Measurements from ENCODE around the gene P3H2. TPM values are rescaled to one million over a fixed set of nuclear protein-coding genes. Genes with fewer than 3 reads are reported as not detected.

P3H2 gene
- total RNA-seq, 1 experiment from 2014 or later = 0.76 TPM

DNA sequence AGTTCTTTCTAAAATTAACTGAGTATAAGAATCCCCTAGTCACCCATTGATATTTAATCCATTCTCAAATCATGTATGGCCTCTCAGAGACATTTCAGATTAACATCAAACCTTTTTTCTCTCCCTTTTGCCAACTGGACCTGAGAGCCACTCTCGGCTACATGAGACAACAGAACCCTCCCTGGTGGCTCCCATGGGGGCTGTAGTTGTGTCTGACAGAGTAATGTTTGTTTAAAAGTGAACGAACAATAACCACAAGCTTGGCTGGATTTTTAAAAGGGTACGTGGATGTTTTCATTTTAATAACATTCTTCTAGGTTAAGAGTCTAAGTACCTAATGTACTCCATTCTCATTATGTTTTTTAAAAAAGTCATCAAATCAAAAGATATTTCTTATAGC lies 37.1 kb downstream of the P3H2 start:
- H3K36me3 ChIP-seq (ENCODE audit: control insufficient read depth in 1 of 2, insufficient read depth in 2 of 2, low read length in 2 of 2) = no peaks in the 10 kb centered on the region
- H3K9me2 ChIP-seq (ENCODE audit: insufficient read depth) = no peaks in the 10 kb centered on the region
- no peak overlapping the region for H3K4me2 ChIP-seq (ENCODE audit: low read length)
- ChIA-PET CTCF (no interaction called here), POLR2A (no interaction called here), RAD21 (ENCODE audit: low non-redundant PET in 1 of 2, low total read pairs in 2 of 2, uncharacterized antibody in 2 of 2, unreplicated experiment in 2 of 2) (no interaction called here)
- no peak overlapping the region for H3K9ac ChIP-seq (ENCODE audit: low read length)
- H3K4me3 ChIP-seq (replicated peaks in 1 of 2; ENCODE audit: low read depth in 1 of 2, low read length in 2 of 2) = no peak overlapping the region
- no peaks in the 10 kb centered on the region for H4K20me1 ChIP-seq (ENCODE audit: insufficient read depth)
- DNase-seq (ENCODE audit: low read depth, low spot score) = no peak
- no peaks in the 10 kb centered on the region for H3K9me3 ChIP-seq (ENCODE audit: control insufficient read depth in 1 of 2, insufficient read depth in 1 of 2, low read depth in 1 of 2, low read length in 2 of 2)
- no peak for ATAC-seq
- no peak overlapping the region for H2AFZ ChIP-seq (ENCODE audit: low read depth, low read length, poor library complexity, severe bottlenecking)
- no peaks in the 10 kb centered on the region for H3K27me3 ChIP-seq (ENCODE audit: insufficient read depth, low read length)
- no peak overlapping the region for H3K27ac ChIP-seq (ENCODE audit: low read depth, low read length)
- no peak for TF ChIP-seq ZFX (IDR thresholded peaks at IDR 0.05)
- no peak for TF ChIP-seq POLR2AphosphoS5 (IDR thresholded peaks at IDR 0.05; ENCODE audit: low read depth, low read length)
- TF ChIP-seq, protein P1, sequence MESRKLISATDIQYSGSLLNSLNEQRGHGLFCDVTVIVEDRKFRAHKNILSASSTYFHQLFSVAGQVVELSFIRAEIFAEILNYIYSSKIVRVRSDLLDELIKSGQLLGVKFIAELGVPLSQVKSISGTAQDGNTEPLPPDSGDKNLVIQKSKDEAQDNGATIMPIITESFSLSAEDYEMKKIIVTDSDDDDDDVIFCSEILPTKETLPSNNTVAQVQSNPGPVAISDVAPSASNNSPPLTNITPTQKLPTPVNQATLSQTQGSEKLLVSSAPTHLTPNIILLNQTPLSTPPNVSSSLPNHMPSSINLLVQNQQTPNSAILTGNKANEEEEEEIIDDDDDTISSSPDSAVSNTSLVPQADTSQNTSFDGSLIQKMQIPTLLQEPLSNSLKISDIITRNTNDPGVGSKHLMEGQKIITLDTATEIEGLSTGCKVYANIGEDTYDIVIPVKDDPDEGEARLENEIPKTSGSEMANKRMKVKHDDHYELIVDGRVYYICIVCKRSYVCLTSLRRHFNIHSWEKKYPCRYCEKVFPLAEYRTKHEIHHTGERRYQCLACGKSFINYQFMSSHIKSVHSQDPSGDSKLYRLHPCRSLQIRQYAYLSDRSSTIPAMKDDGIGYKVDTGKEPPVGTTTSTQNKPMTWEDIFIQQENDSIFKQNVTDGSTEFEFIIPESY (IDR thresholded peaks at IDR 0.05; ENCODE audit: extremely low read depth, insufficient replicate concordance, low read length) = no peak
- TF ChIP-seq EZH2 (IDR thresholded peaks at IDR 0.05) = no peak
- no peak for TF ChIP-seq JUND (IDR thresholded peaks at IDR 0.05)
- no peak for TF ChIP-seq ZNF274 (IDR thresholded peaks at IDR 0.05; ENCODE audit: low read depth, low read length)
- TF ChIP-seq YY1 (IDR thresholded peaks at IDR 0.05; ENCODE audit: extremely low read depth, insufficient replicate concordance, low read depth, low read length) = no peak
- no peak for TF ChIP-seq POLR2A (IDR thresholded peaks at IDR 0.05; ENCODE audit: borderline replicate concordance, extremely low read depth, insufficient read depth, insufficient read length)
- TF ChIP-seq FOSL1 (IDR thresholded peaks at IDR 0.05; ENCODE audit: low read depth) = no peak
- TF ChIP-seq ELF1 (IDR thresholded peaks at IDR 0.05; ENCODE audit: borderline replicate concordance, low read depth) = no peak
- TF ChIP-seq, protein P2, sequence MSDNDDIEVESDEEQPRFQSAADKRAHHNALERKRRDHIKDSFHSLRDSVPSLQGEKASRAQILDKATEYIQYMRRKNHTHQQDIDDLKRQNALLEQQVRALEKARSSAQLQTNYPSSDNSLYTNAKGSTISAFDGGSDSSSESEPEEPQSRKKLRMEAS (IDR thresholded peaks at IDR 0.05) = no peak
- no peak for TF ChIP-seq SP1 (IDR thresholded peaks at IDR 0.05; ENCODE audit: low read depth)
- TF ChIP-seq, protein P3, sequence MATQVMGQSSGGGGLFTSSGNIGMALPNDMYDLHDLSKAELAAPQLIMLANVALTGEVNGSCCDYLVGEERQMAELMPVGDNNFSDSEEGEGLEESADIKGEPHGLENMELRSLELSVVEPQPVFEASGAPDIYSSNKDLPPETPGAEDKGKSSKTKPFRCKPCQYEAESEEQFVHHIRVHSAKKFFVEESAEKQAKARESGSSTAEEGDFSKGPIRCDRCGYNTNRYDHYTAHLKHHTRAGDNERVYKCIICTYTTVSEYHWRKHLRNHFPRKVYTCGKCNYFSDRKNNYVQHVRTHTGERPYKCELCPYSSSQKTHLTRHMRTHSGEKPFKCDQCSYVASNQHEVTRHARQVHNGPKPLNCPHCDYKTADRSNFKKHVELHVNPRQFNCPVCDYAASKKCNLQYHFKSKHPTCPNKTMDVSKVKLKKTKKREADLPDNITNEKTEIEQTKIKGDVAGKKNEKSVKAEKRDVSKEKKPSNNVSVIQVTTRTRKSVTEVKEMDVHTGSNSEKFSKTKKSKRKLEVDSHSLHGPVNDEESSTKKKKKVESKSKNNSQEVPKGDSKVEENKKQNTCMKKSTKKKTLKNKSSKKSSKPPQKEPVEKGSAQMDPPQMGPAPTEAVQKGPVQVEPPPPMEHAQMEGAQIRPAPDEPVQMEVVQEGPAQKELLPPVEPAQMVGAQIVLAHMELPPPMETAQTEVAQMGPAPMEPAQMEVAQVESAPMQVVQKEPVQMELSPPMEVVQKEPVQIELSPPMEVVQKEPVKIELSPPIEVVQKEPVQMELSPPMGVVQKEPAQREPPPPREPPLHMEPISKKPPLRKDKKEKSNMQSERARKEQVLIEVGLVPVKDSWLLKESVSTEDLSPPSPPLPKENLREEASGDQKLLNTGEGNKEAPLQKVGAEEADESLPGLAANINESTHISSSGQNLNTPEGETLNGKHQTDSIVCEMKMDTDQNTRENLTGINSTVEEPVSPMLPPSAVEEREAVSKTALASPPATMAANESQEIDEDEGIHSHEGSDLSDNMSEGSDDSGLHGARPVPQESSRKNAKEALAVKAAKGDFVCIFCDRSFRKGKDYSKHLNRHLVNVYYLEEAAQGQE (IDR thresholded peaks at IDR 0.05; ENCODE audit: low read depth) = no peak
- no peak for TF ChIP-seq TCF7L2 (IDR thresholded peaks at IDR 0.05; ENCODE audit: borderline replicate concordance, extremely low read depth, insufficient read depth, insufficient read length)
- TF ChIP-seq CEBPB (IDR thresholded peaks at IDR 0.05; ENCODE audit: low read depth) = no peak
- no peaks in the 10 kb centered on the region for H3K4me1 ChIP-seq (ENCODE audit: control insufficient read depth in 1 of 2, insufficient read depth in 2 of 2, low read length in 2 of 2)
- no peaks in the 10 kb centered on the region for H3K79me2 ChIP-seq (ENCODE audit: insufficient read depth, low read length)
- intact Hi-C loops (cut with micrococcal nuclease) = no loop called here
- no TSS peak for BruUV-seq (replicated peaks)

Data from HCT116 (cell line).